Limb (tissue), 2 donors: ENCODE measurements around the gene NUP107.
"Not testable (repeated sequence)": the region's sequence is repeated elsewhere in the genome, so short reads cannot be mapped to it uniquely, and the experiment has no call there.

ENCODE experiments used
- DNase-seq, 2 donors: peaks; one replicate each; pipeline ENCODE4 v3.0.0-alpha.2; 2016; ENCODE audit errors: extremely low spot score in 2 of 2

The NUP107 gene

GRCh38 chr12:68686595-68687521 is at the start of gene NUP107:
Gene NUP107 (plus strand): TSS chr12:68686978. CDS start chr12:68687066, 88 bp downstream.
- DNase-seq = peak; percentile 98 to 99

GRCh38 chr12:68637439-68637838 is 49.3 kb upstream of the NUP107 start:
- DNase-seq = not testable (repeated sequence)

DNA sequence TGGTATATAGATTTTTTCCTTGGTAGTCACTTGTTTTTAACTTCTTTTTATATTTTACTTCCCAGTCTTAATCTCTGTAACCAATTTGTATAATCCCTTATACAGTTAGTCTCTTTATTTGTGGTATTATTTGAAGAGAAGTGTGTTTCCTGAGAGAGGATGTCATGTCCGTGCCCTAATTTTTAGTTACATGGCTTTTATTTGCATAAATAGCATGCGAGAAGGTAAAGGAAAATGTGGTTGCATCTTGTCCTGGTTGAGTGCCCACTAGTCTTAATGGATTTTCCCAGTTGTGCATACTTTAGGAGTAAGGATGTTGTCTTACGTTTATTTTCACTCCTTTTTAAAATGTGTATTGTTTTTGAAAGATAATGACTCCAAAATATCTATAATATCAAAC is 48.6 kb upstream of the NUP107 start:
- no peak for DNase-seq

GRCh38 chr12:68638721-68639395 is 47.9 kb upstream of the NUP107 start:
- DNase-seq = no peak

DNA sequence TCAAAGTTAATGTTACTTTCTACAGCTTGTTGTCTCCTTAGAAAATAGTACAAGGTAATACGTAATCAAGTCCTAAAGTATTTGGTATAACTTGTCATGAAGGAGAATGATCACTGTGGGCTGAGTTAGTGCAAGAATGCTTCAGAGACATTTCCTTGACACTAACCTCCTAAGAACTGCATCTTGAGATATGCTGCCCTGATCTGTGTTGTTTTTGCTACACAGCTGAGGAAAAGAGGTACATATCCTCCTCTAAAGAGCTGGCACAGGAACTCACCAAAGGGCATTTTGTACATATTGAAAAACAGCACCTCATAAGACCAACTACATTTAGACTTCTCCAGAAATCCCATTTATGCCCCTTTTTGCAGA is 47.4 kb upstream of the NUP107 start:
- no peak for DNase-seq

GRCh38 chr12:68641138-68641537 is 45.6 kb upstream of the NUP107 start:
- no peak for DNase-seq

- no peak for DNase-seq
Observed at GRCh38 chr12:68646484-68646883, 40.3 kb upstream of the NUP107 start.

- DNase-seq = no peak
Observed at GRCh38 chr12:68647507-68647906, 39.3 kb upstream of the NUP107 start.

- DNase-seq = no peak
Observed at GRCh38 chr12:68648179-68648578, 38.6 kb upstream of the NUP107 start.

DNA sequence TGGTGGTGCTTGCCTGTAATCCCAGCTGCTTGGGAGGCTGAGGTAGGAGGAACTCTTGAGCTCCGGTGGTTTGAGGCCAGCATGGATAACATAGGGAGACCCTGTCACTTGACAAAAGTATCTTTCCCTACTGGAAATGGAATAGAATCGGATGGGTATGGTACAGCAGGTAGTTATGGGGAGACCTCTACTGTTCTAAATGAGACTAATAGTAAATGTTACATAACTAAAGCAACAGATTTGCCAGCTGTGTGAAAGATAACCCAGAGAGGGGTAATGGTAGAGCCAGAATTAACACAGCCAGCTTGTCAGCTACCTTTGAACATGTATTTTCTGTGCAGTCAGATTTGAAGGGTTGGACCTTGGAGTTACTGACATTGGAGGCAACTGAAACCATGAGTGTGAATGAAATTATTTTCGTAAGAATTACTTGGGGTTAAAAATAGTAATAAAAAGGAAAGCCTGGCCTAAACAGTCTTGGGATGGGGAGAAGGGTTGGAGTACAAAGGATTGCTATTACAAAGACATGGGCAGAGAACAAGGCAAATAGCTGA is 21.7 kb upstream of the NUP107 start:
- DNase-seq = no peak

- DNase-seq = no peak
Observed at GRCh38 chr12:68667291-68667690, 19.5 kb upstream of the NUP107 start.

- DNase-seq = no peak
Observed at GRCh38 chr12:68667896-68668295, 18.9 kb upstream of the NUP107 start.

- no peak for DNase-seq
Observed at GRCh38 chr12:68671179-68671578, 15.6 kb upstream of the NUP107 start.

GRCh38 chr12:68673788-68674187 is 13.0 kb upstream of the NUP107 start:
- no peak for DNase-seq

GRCh38 chr12:68674376-68674775 is 12.4 kb upstream of the NUP107 start:
- no peak for DNase-seq

DNA sequence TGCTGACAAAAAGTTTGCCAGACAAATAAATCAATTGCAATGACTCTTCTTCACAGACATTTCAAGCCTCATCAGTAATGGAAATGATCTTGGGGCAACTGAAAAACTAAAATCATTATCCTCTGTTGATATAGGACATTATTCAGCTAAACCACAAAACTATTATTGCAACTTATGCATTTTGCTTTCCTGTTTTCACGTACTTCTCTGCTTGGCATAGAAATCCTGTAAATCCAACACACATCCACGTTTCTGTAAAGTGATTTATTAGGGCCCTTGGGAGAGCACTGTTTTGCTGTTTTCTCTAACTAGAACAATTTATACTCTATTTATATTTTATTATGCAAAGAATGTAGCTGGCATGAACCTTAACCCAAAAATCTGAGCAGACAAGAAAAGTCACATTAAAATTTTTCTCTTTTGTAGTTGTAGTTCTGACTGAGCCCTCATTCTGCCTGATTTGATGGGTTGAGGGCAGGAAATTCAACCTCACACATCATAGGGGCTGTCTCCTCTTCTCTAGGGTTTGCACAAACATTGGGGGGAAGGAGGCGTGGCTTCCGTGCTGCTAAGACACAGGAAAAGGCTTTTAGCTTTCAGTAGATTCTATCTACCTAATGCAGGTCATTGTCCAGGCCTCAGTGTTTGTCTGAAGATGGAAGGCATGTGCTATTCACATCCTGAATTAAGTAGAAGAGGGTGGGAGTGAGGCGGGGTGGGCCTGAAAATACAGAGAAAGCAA is 11.5 kb upstream of the NUP107 start:
- no peak for DNase-seq

DNA sequence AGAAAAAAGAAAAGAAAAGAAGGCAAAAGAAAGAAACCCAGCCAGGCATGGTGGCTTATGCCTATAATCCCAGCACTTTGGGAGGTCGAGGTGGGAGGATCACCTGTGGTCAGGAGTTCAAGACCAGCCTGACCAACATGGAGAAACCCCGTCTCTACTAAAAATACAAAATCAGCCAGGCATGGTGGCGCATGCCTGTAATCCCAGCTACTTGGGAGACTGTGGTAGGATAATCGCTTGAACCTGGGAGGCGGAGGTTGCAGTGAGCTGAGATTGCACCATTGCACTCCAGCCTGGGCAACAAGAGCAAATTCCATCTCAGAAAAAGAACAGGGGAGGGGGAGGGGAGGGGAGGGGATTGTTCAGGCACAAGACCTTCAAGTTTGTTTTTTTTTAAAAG is 9.9 kb upstream of the NUP107 start:
- DNase-seq = not testable (repeated sequence)

DNA sequence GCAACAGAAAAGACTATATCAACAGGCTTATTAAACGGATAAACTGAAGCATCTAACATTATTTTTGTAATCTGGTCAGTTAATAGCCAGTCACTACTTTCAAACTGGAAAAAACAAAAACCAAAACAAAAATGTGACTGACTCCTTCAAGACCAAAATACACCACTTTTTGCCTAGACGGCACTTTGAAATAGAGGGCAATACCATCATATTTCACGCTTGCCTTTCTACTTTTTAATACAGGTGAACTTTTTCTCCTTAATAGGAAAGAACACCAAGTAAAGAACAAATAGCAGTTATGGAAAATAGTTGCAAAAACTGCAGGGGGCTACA is 550 bp upstream of the NUP107 start:
- DNase-seq = no peak

DNA sequence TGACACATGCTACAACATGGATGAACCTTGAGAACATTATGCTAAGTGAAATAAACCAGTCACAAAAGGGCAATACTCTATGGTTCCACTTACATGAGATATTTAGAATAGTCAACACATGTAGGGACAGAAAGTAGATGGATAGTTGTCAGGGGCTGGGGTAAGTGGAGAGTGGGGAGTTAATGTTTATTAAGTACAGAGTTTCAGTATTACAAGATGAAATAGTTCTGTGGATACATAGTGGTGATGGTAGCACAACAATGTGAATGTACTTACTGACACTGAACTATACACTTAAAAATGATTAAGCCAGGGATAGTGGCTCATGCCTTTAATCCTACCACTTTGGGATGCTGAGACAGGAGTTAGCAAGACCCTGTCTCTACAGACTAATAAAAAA is 8.7 kb downstream of the NUP107 start:
- no peak for DNase-seq

DNA sequence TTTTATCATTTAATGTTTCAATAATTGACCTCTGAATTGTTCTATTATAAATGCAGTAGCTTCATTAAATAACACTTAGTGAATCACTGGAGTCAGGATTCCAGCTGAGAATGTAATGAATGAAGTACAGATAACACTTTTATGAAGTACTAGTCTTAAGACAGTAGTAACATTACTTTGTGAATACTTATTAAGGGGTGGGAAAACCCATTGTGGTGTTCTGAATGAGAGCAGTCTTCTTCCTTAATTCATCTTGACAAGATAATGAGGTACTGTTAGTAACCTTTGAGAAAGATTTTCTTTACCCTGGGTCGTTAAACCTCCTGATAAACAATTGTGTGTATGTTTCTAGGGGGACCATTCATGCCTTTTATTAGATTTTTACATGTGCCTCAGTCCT is 12.7 kb downstream of the NUP107 start:
- no peak for DNase-seq

- no peak for DNase-seq
Observed at GRCh38 chr12:68727776-68728175, 41.0 kb downstream of the NUP107 start.

DNA sequence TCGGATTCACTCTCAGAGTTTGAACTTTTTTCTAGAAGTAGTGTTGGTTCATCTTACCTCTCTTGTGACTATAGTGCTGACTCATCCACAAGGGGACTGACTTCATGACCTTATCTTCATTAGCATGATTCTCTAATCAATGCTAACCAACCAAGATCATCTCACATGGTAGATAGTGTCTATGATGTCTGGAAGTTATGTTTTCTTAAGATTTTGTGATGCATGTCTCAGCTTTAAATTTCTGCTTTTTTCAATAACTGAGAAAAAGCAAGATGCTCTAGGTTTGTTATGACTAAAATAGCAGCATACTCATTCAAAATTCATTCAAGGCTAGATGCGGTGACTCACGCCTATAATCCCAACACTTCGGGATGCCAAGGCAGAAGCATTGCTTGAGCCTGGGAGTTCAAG is 46.9 kb downstream of the NUP107 start:
- no peak for DNase-seq
